Smooth muscle cell (in vitro differentiated cells): ENCODE measurements around the gene ST14. TPM values are rescaled to one million over a fixed set of nuclear protein-coding genes. Genes with fewer than 3 reads are reported as not detected.

Experiments
- DNase-seq: peaks from one replicate; lab custom pipeline; 2025; ENCODE audit not compliant: unreplicated experiment; lab: John Stamatoyannopoulos, UW
- H2AFZ ChIP-seq: fragments of 200-600 bp; sonication (generic); 2 replicates; pipeline ENCODE4 v1.6.0; 2016; ENCODE audit warnings: antibody characterized with exemption, low read depth, mild to moderate bottlenecking
- H3F3A ChIP-seq: fragments of 200-600 bp; sonication (generic); 2 replicates; pipeline ENCODE4 v1.6.0; 2017; ENCODE audit warnings: antibody characterized with exemption, low read depth
- H3K27ac ChIP-seq: fragments of 200-600 bp; sonication (generic); 2 replicates; pipeline ENCODE4 v1.5.1; 2016; ENCODE audit warnings: low read depth, mild to moderate bottlenecking
- H3K27me3 ChIP-seq: fragments of 200-600 bp; sonication (generic); 2 replicates; pipeline ENCODE4 v1.6.1; 2016; ENCODE audit warnings: low read depth, mild to moderate bottlenecking
- H3K36me3 ChIP-seq: fragments of 200-600 bp; sonication (generic); 2 replicates; pipeline ENCODE4 v1.5.1; 2016; ENCODE audit warnings: low read depth
- H3K4me1 ChIP-seq: fragments of 200-600 bp; sonication (generic); 2 replicates; pipeline ENCODE4 v1.5.1; 2016; ENCODE audit warnings: low read depth
- H3K4me2 ChIP-seq: fragments of 200-600 bp; sonication (generic); 2 replicates; pipeline ENCODE4 v1.6.0; 2016; ENCODE audit warnings: mild to moderate bottlenecking
- H3K4me3 ChIP-seq: fragments of 200-600 bp; sonication (generic); 2 replicates; pipeline ENCODE4 v1.5.1; 2016; ENCODE audit warnings: mild to moderate bottlenecking
- H3K79me2 ChIP-seq: fragments of 200-600 bp; sonication (generic); 2 replicates; pipeline ENCODE4 v1.6.0; 2016; ENCODE audit warnings: low read depth, mild to moderate bottlenecking
- H3K9ac ChIP-seq: fragments of 200-600 bp; sonication (generic); 2 replicates; pipeline ENCODE4 v1.6.0; 2016; ENCODE audit warnings: low read depth
- H3K9me3 ChIP-seq: fragments of 200-600 bp; sonication (generic); replicated peaks from 2 replicates; pipeline ENCODE4 v1.5.1; 2016; ENCODE audit warnings: low read depth
- H4K20me1 ChIP-seq: fragments of 200-600 bp; sonication (generic); 2 replicates; pipeline ENCODE4 v1.6.0; 2016; ENCODE audit warnings: low read depth
- CTCF ChIP-seq: fragments of 200-600 bp; sonication (generic); IDR thresholded peaks from 2 replicates; pipeline ENCODE4 v1.5.1; 2017; ENCODE audit warnings: borderline replicate concordance, mild to moderate bottlenecking, antibody characterized with exemption; ENCODE audit not compliant: insufficient read depth, poor library complexity, severe bottlenecking
- WGBS: methylation state at CpG from one replicate; pipeline ENCODE4 v1.1.7; 2016; ENCODE audit warnings: low lambda C conversion rate; 5-methylcytosine and 5-hydroxymethylcytosine counted together
- polyA plus RNA-seq: library from polyadenylated mRNA; unstranded; fragments of >200 nt; fragmentation: Nextera tagmentation; extraction: Ambion mirVana; gene quantifications from 2 replicates; pipeline ENCODE4 v1.2.1, GENCODE V29; 2016
- total RNA-seq: library from RNA; depleted of rRNA; stranded (reverse); fragments of >200 nt; gene quantifications from 2 replicates; pipeline ENCODE4 v1.2.3, GENCODE V29; 2014

The ST14 gene
- total and polyA plus RNA-seq, 2 experiments from 2014 or later: 2.4 to 7.7 TPM

DNA sequence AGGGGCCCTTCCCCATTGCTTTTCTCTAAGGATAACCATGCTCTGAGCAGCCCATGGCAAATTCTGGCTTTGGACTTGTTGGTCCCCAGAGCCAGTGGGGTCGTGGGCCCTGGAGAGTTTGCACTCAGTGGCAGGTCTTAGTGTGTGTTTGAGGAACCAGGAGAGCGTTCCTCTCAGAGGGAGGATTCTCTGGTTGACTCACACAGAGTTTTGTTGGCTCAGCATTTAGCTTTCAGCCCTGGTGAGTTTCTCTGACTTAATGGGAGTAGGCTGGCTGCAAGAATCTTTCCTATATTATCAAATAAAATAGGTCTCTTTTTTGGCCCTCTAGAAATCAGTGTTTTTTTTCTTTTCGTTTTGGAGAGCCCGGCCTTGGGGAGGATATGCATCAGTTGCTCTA, 20.9 kb downstream of the ST14 start:
- Histone ChIP-seq H4K20me1 (no peaks in the 10 kb centered on the region), H3K9ac (no peak overlapping the region), H3K4me3 (no peak overlapping the region), H3K4me2 (no peak overlapping the region), H3F3A (no peaks in the 10 kb centered on the region), H3K79me2 (no peaks in the 10 kb centered on the region), H2AFZ (no peak overlapping the region), H3K27ac (peak overlapping the region; percentile 52), H3K9me3 (no peaks in the 10 kb centered on the region), H3K36me3 (no peaks in the 10 kb centered on the region), H3K27me3 (no peaks in the 10 kb centered on the region), H3K4me1 (no peaks in the 10 kb centered on the region)
- DNase-seq: no peak
- WGBS: 66% methylated on average over 4 of the region's 4 CpGs
- TF ChIP-seq CTCF: no peak

- WGBS: 86% methylated on average over 8 of the region's 8 CpGs
- TF ChIP-seq CTCF: no peak
- Histone ChIP-seq H3K4me1 (no peaks in the 10 kb centered on the region), H3K9ac (no peak overlapping the region), H3K27ac (no peak overlapping the region), H2AFZ (no peak overlapping the region), H3K36me3 (no peaks in the 10 kb centered on the region), H3K79me2 (no peaks in the 10 kb centered on the region), H3K27me3 (no peaks in the 10 kb centered on the region), H3F3A (no peaks in the 10 kb centered on the region), H3K4me2 (no peak overlapping the region), H4K20me1 (no peaks in the 10 kb centered on the region), H3K9me3 (no peaks in the 10 kb centered on the region), H3K4me3 (no peak overlapping the region)
- DNase-seq: no peak
These were observed 21.3 kb downstream of the ST14 start for GRCh38 chr11:130180896-130181294.

DNA sequence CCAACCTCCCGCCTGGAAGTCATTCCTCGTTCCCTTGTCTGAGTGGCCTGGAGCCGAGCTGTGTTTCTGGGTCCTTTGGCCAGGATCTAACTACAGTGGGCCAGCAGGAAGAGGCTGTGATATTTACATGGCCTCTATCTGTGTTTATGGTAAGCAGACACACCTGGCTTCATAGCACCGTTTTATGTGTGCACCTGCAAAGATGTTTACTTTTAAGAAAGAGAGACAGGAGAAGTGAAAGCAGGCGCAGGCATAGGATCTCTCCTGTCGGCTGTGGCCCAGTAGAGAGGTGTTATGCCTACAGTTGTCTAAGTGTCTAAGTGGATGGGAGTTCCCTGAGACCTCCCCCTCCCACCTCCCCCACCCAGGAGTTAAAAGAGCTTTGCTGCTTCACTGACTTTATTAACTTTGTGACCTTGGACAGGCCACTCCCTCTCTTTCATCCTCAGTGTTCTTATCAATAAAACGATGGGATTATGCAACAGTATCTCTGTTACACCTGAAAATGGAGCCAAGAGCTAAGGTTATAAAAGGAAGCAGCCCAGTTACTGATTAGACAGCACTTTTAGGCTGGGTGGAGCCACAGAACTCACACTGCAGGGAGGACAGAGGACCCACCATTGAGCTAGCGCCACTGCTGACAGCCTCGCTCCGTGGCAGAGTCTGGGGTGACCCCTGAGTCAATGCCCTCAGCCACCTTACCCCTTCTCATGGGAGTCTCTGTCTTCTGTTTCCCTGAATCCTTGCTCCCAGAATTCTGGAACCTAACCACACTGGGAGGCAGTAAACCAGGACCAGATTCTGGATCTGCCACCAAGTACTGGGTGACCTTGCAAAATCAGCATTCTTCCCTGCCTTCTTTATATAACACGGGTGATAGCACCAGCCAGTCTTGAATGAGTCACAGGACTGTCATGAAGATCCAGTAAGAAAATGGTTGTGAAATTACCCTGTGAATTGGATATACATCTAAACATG, 22.0 kb downstream of the ST14 start:
- DNase-seq: no peak
- H3F3A ChIP-seq: no peaks in the 10 kb centered on the region
- H3K4me3 ChIP-seq: no peak overlapping the region
- H3K9ac ChIP-seq: no peak overlapping the region
- no peak overlapping the region for H3K4me2 ChIP-seq
- H3K27me3 ChIP-seq: no peaks in the 10 kb centered on the region
- H3K4me1 ChIP-seq: no peaks in the 10 kb centered on the region
- H3K9me3 ChIP-seq: no peaks in the 10 kb centered on the region
- no peaks in the 10 kb centered on the region for H4K20me1 ChIP-seq
- no peak for TF ChIP-seq CTCF
- no peaks in the 10 kb centered on the region for H3K36me3 ChIP-seq
- no peak overlapping the region for H2AFZ ChIP-seq
- no peak overlapping the region for H3K27ac ChIP-seq
- H3K79me2 ChIP-seq: no peaks in the 10 kb centered on the region
- 82% methylated on average over 11 of the region's 11 CpGs for WGBS
